HepG2 (cell line): ENCODE data around the gene USP28. TPM values are rescaled to one million over a fixed set of nuclear protein-coding genes. Genes with fewer than 3 reads are reported as not detected.
A peak's percentile ranks its signal among the peaks of the same experiment; 100 is the strongest.

Experiments used
- ARNT ChIP-seq: fragments of 450-650 bp; IDR thresholded peaks from 2 replicates; pipeline ENCODE4 v1.6.1; 2017
- CREB1 ChIP-seq, 2 experiments: fragments of 450-650 bp in 1 of 2; IDR thresholded peaks; 2 replicates each; pipeline ENCODE4 v1.6.1; 2016 to 2017; ENCODE audit warnings: control low read depth in 1 of 2, mild to moderate bottlenecking in 1 of 2, missing compliant biosample characterization in 1 of 2, missing genetic modification characterization in 1 of 2
- E2F5 ChIP-seq: sonication (generic); formaldehyde crosslinking; conservative IDR thresholded peaks from 2 replicates; pipeline ENCODE4 v1.4.0; 2020; ENCODE audit warnings: missing genetic modification reagents
- ESRRA ChIP-seq: sonication (generic); formaldehyde crosslinking; IDR thresholded peaks from 2 replicates; pipeline ENCODE4 v1.5.1; 2020; ENCODE audit warnings: mild to moderate bottlenecking, low read depth, missing genetic modification reagents
- HMGXB4 ChIP-seq, 2 experiments: sonication (generic) in 1 of 2; formaldehyde crosslinking in 1 of 2; IDR thresholded peaks; 2 replicates each; pipeline versions ENCODE4 v1.4.0 to v1.6.1; 2018 to 2020; ENCODE audit warnings: missing genetic modification reagents in 2 of 2, borderline replicate concordance in 1 of 2, low read depth in 1 of 2, mild to moderate bottlenecking in 1 of 2, missing biosample characterization in 1 of 2
- NFIB ChIP-seq: sonication (generic); formaldehyde crosslinking; IDR thresholded peaks from 2 replicates; pipeline ENCODE4 v1.9.0; 2021; ENCODE audit warnings: missing genetic modification reagents, mild to moderate bottlenecking, borderline replicate concordance
- SMARCC2 ChIP-seq: fragments of 450-650 bp; IDR thresholded peaks from 2 replicates; pipeline ENCODE4 v1.6.1; 2017; ENCODE audit warnings: antibody characterized with exemption, mild to moderate bottlenecking
- SMC3 ChIP-seq: IDR thresholded peaks from 2 replicates; pipeline ENCODE4 v1.6.1; 2011; ENCODE audit warnings: low read length, improper control_type of control experiment
- SMYD3 ChIP-seq: sonication (generic); formaldehyde crosslinking; IDR thresholded peaks from 2 replicates; pipeline ENCODE4 v1.8.1; 2023; ENCODE audit warnings: mild to moderate bottlenecking, missing genetic modification reagents
- STAG1 ChIP-seq: sonication (generic); formaldehyde crosslinking; IDR thresholded peaks from 2 replicates; pipeline ENCODE4 v1.4.0; 2020; ENCODE audit warnings: missing genetic modification reagents
- THYN1 ChIP-seq: sonication (generic); formaldehyde crosslinking; IDR thresholded peaks from 2 replicates; pipeline ENCODE4 v1.8.1; 2023; ENCODE audit warnings: low read depth, mild to moderate bottlenecking, moderate library complexity, missing genetic modification reagents, borderline replicate concordance
- ZNF354B ChIP-seq: sonication (generic); formaldehyde crosslinking; IDR thresholded peaks from 2 replicates; pipeline ENCODE4 v1.8.0; 2022; ENCODE audit warnings: mild to moderate bottlenecking, missing genetic modification reagents
- ZNF629 ChIP-seq: sonication (generic); formaldehyde crosslinking; conservative IDR thresholded peaks from 2 replicates; pipeline ENCODE4 v1.5.0; 2020; ENCODE audit warnings: missing genetic modification reagents
- ZNF660 ChIP-seq: sonication (generic); formaldehyde crosslinking; IDR thresholded peaks from 2 replicates; pipeline ENCODE4 v1.5.1; 2020; ENCODE audit warnings: mild to moderate bottlenecking, low read depth, missing genetic modification reagents, borderline replicate concordance
- ZNF678 ChIP-seq: sonication (generic); formaldehyde crosslinking; IDR thresholded peaks from 2 replicates; pipeline ENCODE4 v1.4.0; 2020; ENCODE audit warnings: mild to moderate bottlenecking, missing genetic modification reagents
- ZNF768 ChIP-seq: sonication (generic); formaldehyde crosslinking; IDR thresholded peaks from 2 replicates; pipeline ENCODE4 v1.4.0; 2020; ENCODE audit warnings: missing genetic modification reagents
- polyA plus RNA-seq, 8 experiments: library from polyadenylated mRNA; depleted of rRNA in 3 of 8; stranded (reverse) in 7 of 8; unstranded in 1 of 8; fragments of >200 nt; fragmentation: Illumina TruSeq in 4 of 8; extraction: Trizol in 4 of 8; gene quantifications; 2 replicates each; pipeline versions ENCODE4 v1.2.1 to v1.2.3, GENCODE V29; 2011 to 2016; ENCODE audit warnings: low read depth in 4 of 8, missing spikeins in 1 of 8, mixed read lengths in 1 of 8; ENCODE audit not compliant: insufficient read depth in 1 of 8
- total RNA-seq, 5 experiments: library from RNA; depleted of rRNA; stranded (reverse); fragments of >200 nt; fragmentation: Illumina TruSeq; extraction: Trizol; gene quantifications; 2 replicates each; pipeline ENCODE4 v1.2.3, GENCODE V29; 2016; ENCODE audit warnings: low read depth in 1 of 5
- TF ChIP-seq, protein P1 (sequence below): sonication (generic); formaldehyde crosslinking; IDR thresholded peaks from 2 replicates; pipeline ENCODE4 v1.4.0; 2020; ENCODE audit warnings: missing genetic modification reagents, borderline replicate concordance
- TF ChIP-seq, protein P2 (sequence below): sonication (generic); formaldehyde crosslinking; IDR thresholded peaks from 2 replicates; pipeline ENCODE4 v1.5.0; 2020; ENCODE audit warnings: mild to moderate bottlenecking, missing genetic modification reagents, moderate library complexity

Gene USP28
- total and polyA plus RNA-seq, 2 of the 13 experiments (the other 11 are each of a cell fraction or from before 2014, with no cell fraction given), result 29.6 to 34.3 TPM

DNA sequence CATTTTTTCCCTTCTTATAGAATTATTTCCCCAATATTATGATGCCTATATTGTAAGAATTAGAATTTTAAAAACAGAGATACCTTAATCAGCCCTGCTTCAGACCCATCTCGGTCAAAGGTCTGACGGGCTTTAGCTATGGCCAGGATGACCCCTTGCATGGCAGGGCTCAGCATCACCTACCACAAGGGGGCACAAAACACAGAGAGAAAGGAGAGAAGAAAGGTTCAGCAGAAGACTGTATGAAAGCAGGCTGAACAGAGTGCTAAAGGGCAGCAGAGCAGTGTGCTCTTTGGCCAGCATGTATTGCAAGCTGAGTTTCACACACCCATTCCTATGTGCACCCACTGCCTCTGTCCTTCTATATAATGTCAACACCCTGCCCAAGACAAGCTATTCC, 69.0 kb downstream of the USP28 start (continued):
- no peak for TF ChIP-seq NFIB (CRISPR knock-in tag)
- no peak for TF ChIP-seq ZNF354B (CRISPR knock-in tag)
- TF ChIP-seq HMGXB4 (CRISPR knock-in tag; IDR thresholded peaks at IDR 0.05; ENCODE audit: borderline replicate concordance in 1 of 2, low read depth in 1 of 2), result peak; percentile 27 to 35; a peak in 2 of 4 replicates
- TF ChIP-seq SMARCC2, result no peak
- TF ChIP-seq, protein P1, sequence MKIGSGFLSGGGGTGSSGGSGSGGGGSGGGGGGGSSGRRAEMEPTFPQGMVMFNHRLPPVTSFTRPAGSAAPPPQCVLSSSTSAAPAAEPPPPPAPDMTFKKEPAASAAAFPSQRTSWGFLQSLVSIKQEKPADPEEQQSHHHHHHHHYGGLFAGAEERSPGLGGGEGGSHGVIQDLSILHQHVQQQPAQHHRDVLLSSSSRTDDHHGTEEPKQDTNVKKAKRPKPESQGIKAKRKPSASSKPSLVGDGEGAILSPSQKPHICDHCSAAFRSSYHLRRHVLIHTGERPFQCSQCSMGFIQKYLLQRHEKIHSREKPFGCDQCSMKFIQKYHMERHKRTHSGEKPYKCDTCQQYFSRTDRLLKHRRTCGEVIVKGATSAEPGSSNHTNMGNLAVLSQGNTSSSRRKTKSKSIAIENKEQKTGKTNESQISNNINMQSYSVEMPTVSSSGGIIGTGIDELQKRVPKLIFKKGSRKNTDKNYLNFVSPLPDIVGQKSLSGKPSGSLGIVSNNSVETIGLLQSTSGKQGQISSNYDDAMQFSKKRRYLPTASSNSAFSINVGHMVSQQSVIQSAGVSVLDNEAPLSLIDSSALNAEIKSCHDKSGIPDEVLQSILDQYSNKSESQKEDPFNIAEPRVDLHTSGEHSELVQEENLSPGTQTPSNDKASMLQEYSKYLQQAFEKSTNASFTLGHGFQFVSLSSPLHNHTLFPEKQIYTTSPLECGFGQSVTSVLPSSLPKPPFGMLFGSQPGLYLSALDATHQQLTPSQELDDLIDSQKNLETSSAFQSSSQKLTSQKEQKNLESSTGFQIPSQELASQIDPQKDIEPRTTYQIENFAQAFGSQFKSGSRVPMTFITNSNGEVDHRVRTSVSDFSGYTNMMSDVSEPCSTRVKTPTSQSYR (CRISPR knock-in tag), result no peak
- TF ChIP-seq ZNF768 (CRISPR knock-in tag), result peak; percentile 51; the same call in 1 of the 2 replicates
- 0 out of 2 replicates have a peak, but pooled peaks have one; percentile 44 for TF ChIP-seq ESRRA
- no peak for TF ChIP-seq ZNF660 (CRISPR knock-in tag)
- peak; percentile 58 for TF ChIP-seq STAG1
- TF ChIP-seq CREB1 (IDR thresholded peaks at IDR 0.05), result no peak
- TF ChIP-seq CREB1 (CRISPR knock-in tag; IDR thresholded peaks at IDR 0.05), result no peak
- no peak for TF ChIP-seq SMYD3 (CRISPR knock-in tag)
- TF ChIP-seq ZNF678, result no peak
- TF ChIP-seq SMC3, result peak; percentile 81
- TF ChIP-seq, protein P2, sequence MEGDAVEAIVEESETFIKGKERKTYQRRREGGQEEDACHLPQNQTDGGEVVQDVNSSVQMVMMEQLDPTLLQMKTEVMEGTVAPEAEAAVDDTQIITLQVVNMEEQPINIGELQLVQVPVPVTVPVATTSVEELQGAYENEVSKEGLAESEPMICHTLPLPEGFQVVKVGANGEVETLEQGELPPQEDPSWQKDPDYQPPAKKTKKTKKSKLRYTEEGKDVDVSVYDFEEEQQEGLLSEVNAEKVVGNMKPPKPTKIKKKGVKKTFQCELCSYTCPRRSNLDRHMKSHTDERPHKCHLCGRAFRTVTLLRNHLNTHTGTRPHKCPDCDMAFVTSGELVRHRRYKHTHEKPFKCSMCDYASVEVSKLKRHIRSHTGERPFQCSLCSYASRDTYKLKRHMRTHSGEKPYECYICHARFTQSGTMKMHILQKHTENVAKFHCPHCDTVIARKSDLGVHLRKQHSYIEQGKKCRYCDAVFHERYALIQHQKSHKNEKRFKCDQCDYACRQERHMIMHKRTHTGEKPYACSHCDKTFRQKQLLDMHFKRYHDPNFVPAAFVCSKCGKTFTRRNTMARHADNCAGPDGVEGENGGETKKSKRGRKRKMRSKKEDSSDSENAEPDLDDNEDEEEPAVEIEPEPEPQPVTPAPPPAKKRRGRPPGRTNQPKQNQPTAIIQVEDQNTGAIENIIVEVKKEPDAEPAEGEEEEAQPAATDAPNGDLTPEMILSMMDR (CRISPR knock-in tag), result peak; percentile 71
- TF ChIP-seq ZNF629 (CRISPR knock-in tag), result peak; percentile 46; the same call in 1 of the 2 replicates
- no peak for TF ChIP-seq ARNT
- TF ChIP-seq THYN1, result no peak
- TF ChIP-seq E2F5 (CRISPR knock-in tag), result no peak
